HCT116 (cell line): ENCODE measurements around the gene ZNF691. TPM values are rescaled to one million over a fixed set of nuclear protein-coding genes. Genes with fewer than 3 reads are reported as not detected.

Experiments used
- ATAC-seq: fragments of 200-7000 bp; cut with Tn5 transposase; 2 replicates; pipeline ENCODE4 v1.9.1; 2020; ENCODE audit warnings: mild to moderate bottlenecking, moderate library complexity
- BruUV-seq: library from RNA; stranded (reverse); fragments of 400-500 nt; replicated peaks from 2 replicates; lab custom pipeline; 2021; lab: Mats Ljungman, UMichigan
- CTCF ChIA-PET: fragments of 300-600 bp; sonication (Branson Sonifier 250); formaldehyde crosslinking; loops from one replicate; lab custom pipeline; 2021; ENCODE audit warnings: antibody characterized with exemption; lab: Charles Lee
- POLR2A ChIA-PET: fragments of 300-600, 350-600 bp; sonication (Branson Sonifier 250); formaldehyde crosslinking; loops from one replicate; lab custom pipeline; 2021; ENCODE audit warnings: antibody characterized with exemption; lab: Charles Lee
- RAD21 ChIA-PET, 2 experiments: fragments of 300-600 bp; sonication (Branson Sonifier 250); formaldehyde crosslinking; loops; one replicate each; lab custom pipeline; 2023; ENCODE audit warnings: low total read pairs in 2 of 2; ENCODE audit not compliant: uncharacterized antibody in 2 of 2, unreplicated experiment in 2 of 2, low non-redundant PET in 1 of 2; lab: Charles Lee
- DNase-seq: peaks from one replicate; pipeline ENCODE4 v3.0.0-alpha.2; 2010; ENCODE audit warnings: low read depth, low spot score
- H2AFZ ChIP-seq: fragments of 200-600 bp; shearing (Covaris generic), sonication (generic); 2 replicates; pipeline ENCODE4 v1.6.1; 2017; ENCODE audit warnings: low read depth, mixed run types, mixed read lengths, antibody characterized with exemption, low read length; ENCODE audit not compliant: poor library complexity, severe bottlenecking
- H3K27ac ChIP-seq: 2 replicates; pipeline ENCODE4 v1.5.1; 2012; ENCODE audit warnings: low read depth, low read length
- H3K27me3 ChIP-seq: fragments of 200-600 bp; sonication (generic); 2 replicates; pipeline ENCODE4 v1.6.1; 2016; ENCODE audit warnings: mixed run types, low read length, mixed read lengths; ENCODE audit not compliant: insufficient read depth
- H3K36me3 ChIP-seq, 2 experiments: fragments of 200-500 bp in 1 of 2; fragments of 200-600 bp in 1 of 2; sonication (Bioruptor generic) in 1 of 2; sonication (generic) in 1 of 2; 2 replicates each; pipeline versions ENCODE4 v1.5.1 to v1.6.1; 2014 to 2016; ENCODE audit warnings: low read length in 2 of 2, inconsistent platforms in 1 of 2, mixed read lengths in 1 of 2, mixed run types in 1 of 2; ENCODE audit not compliant: insufficient read depth in 2 of 2, control insufficient read depth in 1 of 2
- H3K4me1 ChIP-seq, 2 experiments: fragments of 200-600 bp in 1 of 2; sonication (generic) in 1 of 2; 2 replicates each; pipeline versions ENCODE4 v1.5.1 to v1.6.1; 2012 to 2017; ENCODE audit warnings: low read length in 2 of 2, inconsistent platforms in 1 of 2, mild to moderate bottlenecking in 1 of 2, mixed read lengths in 1 of 2, mixed run types in 1 of 2, moderate library complexity in 1 of 2; ENCODE audit not compliant: insufficient read depth in 2 of 2, control insufficient read depth in 1 of 2
- H3K4me2 ChIP-seq: fragments of 200-600 bp; sonication (generic); 2 replicates; pipeline ENCODE4 v1.6.1; 2017; ENCODE audit warnings: mixed run types, low read length, mixed read lengths
- H3K4me3 ChIP-seq, 2 experiments: fragments of 200-600 bp in 1 of 2; sonication (generic) in 1 of 2; replicated peaks in 1 of 2; 2 replicates each; pipeline ENCODE4 v1.5.1; 2011 to 2016; ENCODE audit warnings: low read length in 2 of 2, control low read depth in 1 of 2, low read depth in 1 of 2, mild to moderate bottlenecking in 1 of 2, mixed read lengths in 1 of 2, mixed run types in 1 of 2
- H3K79me2 ChIP-seq: fragments of 200-600 bp; sonication (generic); 2 replicates; pipeline ENCODE4 v1.6.1; 2017; ENCODE audit warnings: mild to moderate bottlenecking, mixed run types, low read length, moderate library complexity, mixed read lengths; ENCODE audit not compliant: insufficient read depth
- H3K9ac ChIP-seq: fragments of 200-600 bp; sonication (generic); 2 replicates; pipeline ENCODE4 v1.6.1; 2016; ENCODE audit warnings: low read length, mixed read lengths
- H3K9me2 ChIP-seq: fragments of 200-600 bp; sonication (generic), shearing (Covaris generic); 2 replicates; pipeline ENCODE4 v1.6.1; 2017; ENCODE audit warnings: mixed run types, mild to moderate bottlenecking, moderate library complexity; ENCODE audit not compliant: insufficient read depth
- H3K9me3 ChIP-seq, 2 experiments: fragments of 200-500 bp in 1 of 2; fragments of 200-600 bp in 1 of 2; sonication (Bioruptor generic) in 1 of 2; sonication (generic) in 1 of 2; 2 replicates each; pipeline ENCODE4 v1.6.1; 2014 to 2017; ENCODE audit warnings: low read length in 2 of 2, mixed read lengths in 2 of 2, inconsistent platforms in 1 of 2, low read depth in 1 of 2, mild to moderate bottlenecking in 1 of 2, mixed run types in 1 of 2, moderate library complexity in 1 of 2; ENCODE audit not compliant: control insufficient read depth in 1 of 2, insufficient read depth in 1 of 2
- H4K20me1 ChIP-seq: fragments of 200-600 bp; sonication (generic), shearing (Covaris generic); 2 replicates; pipeline ENCODE4 v1.6.1; 2017; ENCODE audit warnings: mixed run types, mild to moderate bottlenecking, moderate library complexity; ENCODE audit not compliant: insufficient read depth
- CBX3 ChIP-seq: IDR thresholded peaks from 2 replicates; pipeline ENCODE4 v1.6.1; 2012; ENCODE audit warnings: low read depth
- CEBPB ChIP-seq: IDR thresholded peaks from 2 replicates; pipeline ENCODE4 v1.6.1; 2012; ENCODE audit warnings: low read depth
- CTCF ChIP-seq, 3 experiments: fragments of 200-600 bp in 1 of 3; sonication (generic) in 1 of 3; IDR thresholded peaks in 2 of 3; conservative IDR thresholded peaks in 1 of 3; 2 replicates each; pipeline ENCODE4 v1.5.1; 2012 to 2017; ENCODE audit warnings: low read depth in 2 of 3, low read length in 2 of 3, antibody characterized with exemption in 1 of 3, borderline replicate concordance in 1 of 3, control low read depth in 1 of 3, mild to moderate bottlenecking in 1 of 3, mixed read lengths in 1 of 3, mixed run types in 1 of 3, moderate library complexity in 1 of 3; ENCODE audit not compliant: insufficient read depth in 1 of 3
- ELF1 ChIP-seq: IDR thresholded peaks from 2 replicates; pipeline ENCODE4 v1.6.1; 2012; ENCODE audit warnings: low read depth, borderline replicate concordance
- EZH2 ChIP-seq: fragments of 200-600 bp; sonication (generic); IDR thresholded peaks from 2 replicates; pipeline ENCODE4 v1.6.1; 2017; ENCODE audit warnings: antibody characterized with exemption, mixed run types
- EZH2phosphoT487 ChIP-seq: fragments of 200-600 bp; IDR thresholded peaks from 2 replicates; pipeline ENCODE4 v1.6.1; 2018; ENCODE audit warnings: antibody characterized with exemption, borderline replicate concordance
- FOSL1 ChIP-seq: IDR thresholded peaks from 2 replicates; pipeline ENCODE4 v1.6.1; 2012; ENCODE audit warnings: low read depth
- JUND ChIP-seq: IDR thresholded peaks from 2 replicates; pipeline ENCODE4 v1.6.1; 2012
- MAX ChIP-seq: IDR thresholded peaks from 2 replicates; pipeline ENCODE4 v1.6.1; 2012
- POLR2A ChIP-seq: IDR thresholded peaks from 2 replicates; pipeline ENCODE4 v1.7.0; 2011; ENCODE audit warnings: borderline replicate concordance; ENCODE audit not compliant: insufficient read depth, insufficient read length; ENCODE audit errors: extremely low read depth
- POLR2AphosphoS5 ChIP-seq: IDR thresholded peaks from 2 replicates; pipeline ENCODE4 v1.6.1; 2011; ENCODE audit warnings: mild to moderate bottlenecking, low read depth, low read length, moderate library complexity
- RAD21 ChIP-seq: IDR thresholded peaks from 2 replicates; pipeline ENCODE4 v1.6.1; 2012; ENCODE audit warnings: low read depth, mild to moderate bottlenecking
- SIN3A ChIP-seq: IDR thresholded peaks from 2 replicates; pipeline ENCODE4 v1.6.1; 2012; ENCODE audit warnings: low read depth
- SP1 ChIP-seq: IDR thresholded peaks from 2 replicates; pipeline ENCODE4 v1.6.1; 2012; ENCODE audit warnings: low read depth
- SRF ChIP-seq: IDR thresholded peaks from 2 replicates; pipeline ENCODE4 v1.6.1; 2012; ENCODE audit warnings: low read depth
- TCF7L2 ChIP-seq: IDR thresholded peaks from 2 replicates; pipeline ENCODE4 v1.7.0; 2011; ENCODE audit warnings: borderline replicate concordance, inconsistent platforms; ENCODE audit not compliant: insufficient read depth, insufficient read length; ENCODE audit errors: extremely low read depth
- YY1 ChIP-seq: IDR thresholded peaks from 2 replicates; pipeline ENCODE4 v1.6.1; 2011; ENCODE audit warnings: low read length, low read depth, moderate library complexity, mild to moderate bottlenecking; ENCODE audit not compliant: insufficient replicate concordance; ENCODE audit errors: extremely low read depth
- ZNF274 ChIP-seq: fragments of 200-500 bp; sonication (Bioruptor generic); IDR thresholded peaks from 2 replicates; pipeline ENCODE4 v1.6.1; 2014; ENCODE audit warnings: mild to moderate bottlenecking, low read depth, low read length, inconsistent platforms
- intact Hi-C: fragments of 100-400 bp; cut with micrococcal nuclease; formaldehyde crosslinking; loops from 2 replicates; pipeline ENCODE4 v1.10.0; 2022
- total RNA-seq: library from RNA; stranded (reverse); gene quantifications from one replicate; pipeline ENCODE4 v1.2.1, GENCODE V29; 2021; ENCODE audit not compliant: unreplicated experiment
- TF ChIP-seq, protein P1 (sequence below): IDR thresholded peaks from 2 replicates; pipeline ENCODE4 v1.6.1; 2011; ENCODE audit warnings: mild to moderate bottlenecking, low read length, moderate library complexity; ENCODE audit not compliant: insufficient replicate concordance; ENCODE audit errors: extremely low read depth
- TF ChIP-seq, protein P2 (sequence below): IDR thresholded peaks from 2 replicates; pipeline ENCODE4 v1.6.1; 2012

The ZNF691 gene
- total RNA-seq, 1 experiment from 2014 or later, result 11.1 TPM

DNA sequence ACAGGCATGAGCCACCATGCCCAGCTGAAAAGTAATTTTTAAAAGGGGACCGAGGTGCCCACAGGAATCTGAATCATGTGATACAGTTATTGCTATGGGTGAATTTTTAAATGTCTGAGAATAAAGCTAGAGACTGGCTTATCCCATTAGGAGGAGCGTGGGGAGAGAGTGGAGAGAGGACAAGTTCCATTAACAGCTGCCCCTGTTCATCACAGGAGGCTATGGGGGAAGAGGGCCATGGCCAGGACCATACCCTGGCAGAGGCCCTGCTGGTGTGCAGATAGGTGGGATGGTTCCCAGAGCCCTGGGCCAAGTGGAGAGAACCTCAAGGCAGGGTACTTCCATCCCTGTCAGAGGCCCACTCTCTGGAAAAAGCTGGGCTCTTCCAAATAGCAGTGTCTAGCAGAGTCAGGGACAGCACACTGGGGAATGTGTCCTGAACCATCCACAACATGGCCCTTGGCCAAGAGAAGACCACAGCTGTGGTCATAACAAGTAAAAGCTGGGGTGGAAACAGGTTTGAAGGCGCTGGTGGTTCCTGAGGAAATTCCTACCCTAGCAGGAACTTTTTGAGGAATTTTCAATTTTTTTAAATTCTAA, 13.7 kb upstream of the ZNF691 start:
- CTCF ChIA-PET, result interaction anchor here (1.5 to 1.7 kb wide), 2 partner anchors 14 to 241 kb away, joined by 5 to 6 read pairs; partner anchors contain the start of gene ZNF691
- Histone ChIP-seq H3K36me3 (no peaks in the 10 kb centered on the region), H3K9me2 (no peaks in the 10 kb centered on the region), H3K4me1 (no peaks in the 10 kb centered on the region), H2AFZ (no peak overlapping the region), H3K27me3 (no peaks in the 10 kb centered on the region), H4K20me1 (no peaks in the 10 kb centered on the region), H3K4me2 (no peak overlapping the region), H3K4me3 (no peak overlapping the region), H3K79me2 (no peaks in the 10 kb centered on the region), H3K27ac (no peak overlapping the region), H3K9ac (no peak overlapping the region), H3K9me3 (no peaks in the 10 kb centered on the region)
- RAD21 ChIA-PET, result no interaction called here
- no TSS peak for BruUV-seq
- no peak for ATAC-seq
- POLR2A ChIA-PET, result interaction anchor here (1.1 to 2.5 kb wide), 2 partner anchors 12 to 13 kb away, joined by 3 to 7 read pairs; partner anchors contain the start of gene ZNF691
- DNase-seq, result no peak
- intact Hi-C loops, result no loop called here
- TF ChIP-seq POLR2A (no peak), TCF7L2 (no peak), CEBPB (no peak), SP1 (no peak), JUND (no peak), RAD21 (no peak), CTCF (IDR thresholded peaks at IDR 0.05 in 2 of 3, conservative IDR thresholded peaks at IDR 0.05 in 1 of 3; ENCODE audit: borderline replicate concordance in 1 of 3, insufficient read depth in 1 of 3, low read depth in 2 of 3, low read length in 2 of 3) (no peak), MAX (no peak), YY1 (no peak), EZH2 (no peak), CBX3 (no peak), SRF (no peak), SIN3A (no peak), FOSL1 (no peak), ELF1 (no peak), EZH2phosphoT487 (no peak), ZNF274 (no peak), POLR2AphosphoS5 (no peak)
- TF ChIP-seq, protein P1, sequence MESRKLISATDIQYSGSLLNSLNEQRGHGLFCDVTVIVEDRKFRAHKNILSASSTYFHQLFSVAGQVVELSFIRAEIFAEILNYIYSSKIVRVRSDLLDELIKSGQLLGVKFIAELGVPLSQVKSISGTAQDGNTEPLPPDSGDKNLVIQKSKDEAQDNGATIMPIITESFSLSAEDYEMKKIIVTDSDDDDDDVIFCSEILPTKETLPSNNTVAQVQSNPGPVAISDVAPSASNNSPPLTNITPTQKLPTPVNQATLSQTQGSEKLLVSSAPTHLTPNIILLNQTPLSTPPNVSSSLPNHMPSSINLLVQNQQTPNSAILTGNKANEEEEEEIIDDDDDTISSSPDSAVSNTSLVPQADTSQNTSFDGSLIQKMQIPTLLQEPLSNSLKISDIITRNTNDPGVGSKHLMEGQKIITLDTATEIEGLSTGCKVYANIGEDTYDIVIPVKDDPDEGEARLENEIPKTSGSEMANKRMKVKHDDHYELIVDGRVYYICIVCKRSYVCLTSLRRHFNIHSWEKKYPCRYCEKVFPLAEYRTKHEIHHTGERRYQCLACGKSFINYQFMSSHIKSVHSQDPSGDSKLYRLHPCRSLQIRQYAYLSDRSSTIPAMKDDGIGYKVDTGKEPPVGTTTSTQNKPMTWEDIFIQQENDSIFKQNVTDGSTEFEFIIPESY, result no peak
- TF ChIP-seq, protein P2, sequence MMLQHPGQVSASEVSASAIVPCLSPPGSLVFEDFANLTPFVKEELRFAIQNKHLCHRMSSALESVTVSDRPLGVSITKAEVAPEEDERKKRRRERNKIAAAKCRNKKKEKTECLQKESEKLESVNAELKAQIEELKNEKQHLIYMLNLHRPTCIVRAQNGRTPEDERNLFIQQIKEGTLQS, result no peak
